ENCODE measurements around the gene LRPAP1. TPM values are rescaled to one million over a fixed set of nuclear protein-coding genes. Genes with fewer than 3 reads are reported as not detected.

Gene LRPAP1
- total RNA-seq, 1 experiment from 2014 or later, result 90.8 TPM

- no peaks in the 10 kb centered on the region for H3K36me3 Mint-ChIP-seq
- H3K27me3 Mint-ChIP-seq (ENCODE audit: low read depth), result peaks cover 55% of the 10 kb centered on the region
- H3K4me1 Mint-ChIP-seq, result no peaks in the 10 kb centered on the region
- POLR2A ChIA-PET, result no interaction called here
- ATAC-seq (peak; percentile 31), DNase-seq (ENCODE audit: low spot score) (peak; percentile 44)
- peaks cover 7% of the 10 kb centered on the region for H3K9me3 Mint-ChIP-seq
- TF ChIP-seq ERG (CRISPR knock-in tag; IDR thresholded peaks at IDR 0.05) (no peak), E2F1 (CRISPR knock-in tag; IDR thresholded peaks at IDR 0.05) (no peak), ZMAT4 (CRISPR knock-in tag; IDR thresholded peaks at IDR 0.05) (no peak), GABPB1 (CRISPR knock-in tag; IDR thresholded peaks at IDR 0.05) (no peak), ATF6 (CRISPR knock-in tag; IDR thresholded peaks at IDR 0.05) (no peak), NR2C2 (CRISPR knock-in tag; IDR thresholded peaks at IDR 0.05) (no peak), MXD4 (CRISPR knock-in tag; IDR thresholded peaks at IDR 0.05; ENCODE audit: borderline replicate concordance) (no peak)
- peak within 1 kb of the TSS; percentile 45 for H3K4me3 Mint-ChIP-seq
- no peak within 1 kb of the TSS for H3K27ac Mint-ChIP-seq
- CTCF ChIA-PET, result interaction anchor here (0.6 to 1.8 kb wide), 7 partner anchors 18 to 1652 kb away, joined by 4 to 15 read pairs (median 5); no protein-coding TSS in a partner anchor
These were observed 69.3 kb downstream of the LRPAP1 start, which contains the start of gene DOK7 for GRCh38 chr4:3462790-3463415. TSS of gene DOK7 (plus strand) at chr4:3463306. CDS start at chr4:3463376, 70 bp downstream.

- peak overlapping the region; percentile 45 for H3K4me3 Mint-ChIP-seq
- no peaks in the 10 kb centered on the region for H3K4me1 Mint-ChIP-seq
- peaks cover 61% of the 10 kb centered on the region for H3K27me3 Mint-ChIP-seq (ENCODE audit: low read depth)
- H3K27ac Mint-ChIP-seq, result no peak overlapping the region
- ATAC-seq (no peak), DNase-seq (ENCODE audit: low spot score) (no peak)
- ChIA-PET CTCF (interaction anchor here (1.1 to 2.3 kb wide), 3 partner anchors 18 to 144 kb away, joined by 4 to 12 read pairs (median 5); no protein-coding TSS in a partner anchor), POLR2A (no interaction called here)
- H3K9me3 Mint-ChIP-seq, result peaks cover 7% of the 10 kb centered on the region
- TF ChIP-seq ZBTB21 (CRISPR knock-in tag; IDR thresholded peaks at IDR 0.05; ENCODE audit: borderline replicate concordance) (no peak), NR1H2 (CRISPR knock-in tag; IDR thresholded peaks at IDR 0.05) (no peak), ELF4 (CRISPR knock-in tag; IDR thresholded peaks at IDR 0.05; ENCODE audit: low read depth) (no peak), ZNF138 (CRISPR knock-in tag; conservative IDR thresholded peaks at IDR 0.05) (no peak), ZNF317 (CRISPR knock-in tag; IDR thresholded peaks at IDR 0.05; ENCODE audit: borderline replicate concordance, low read depth) (no peak), ZNF416 (CRISPR knock-in tag; IDR thresholded peaks at IDR 0.05) (no peak), IRF1 (CRISPR knock-in tag; IDR thresholded peaks at IDR 0.05) (no peak), TP53 (CRISPR knock-in tag; IDR thresholded peaks at IDR 0.05) (no peak), GTF2I (CRISPR knock-in tag; conservative IDR thresholded peaks at IDR 0.05) (no peak), CTCF (IDR thresholded peaks at IDR 0.05) (no peak), TEAD4 (CRISPR knock-in tag; IDR thresholded peaks at IDR 0.05) (no peak)
- H3K36me3 Mint-ChIP-seq, result no peaks in the 10 kb centered on the region
These were observed 69.9 kb downstream of the LRPAP1 start for GRCh38 chr4:3462321-3462789.
